Suprapubic skin (tissue), 4 donors: ENCODE measurements around the gene LDLRAD4.

Source experiments
- EP300 ChIP-seq: sonication (generic); formaldehyde crosslinking; IDR thresholded peaks from one replicate; pipeline ENCODE4 v1.6.1; 2017; ENCODE audit warnings: antibody characterized with exemption
- POLR2A ChIP-seq, 2 donors: fragments of 450-650 bp; IDR thresholded peaks; one replicate each; pipeline ENCODE4 v1.6.1; 2017; ENCODE audit warnings: antibody characterized with exemption in 2 of 2, mild to moderate bottlenecking in 2 of 2, moderate library complexity in 2 of 2
- POLR2AphosphoS5 ChIP-seq, 3 donors: sonication (generic); formaldehyde crosslinking; IDR thresholded peaks; one replicate each; pipeline ENCODE4 v1.6.1; 2017; ENCODE audit warnings: antibody characterized with exemption in 3 of 3
- TF ChIP-seq, protein P1 (sequence below), 2 donors: fragments of 200-600 bp in 1 of 2; fragments of 450-650 bp in 1 of 2; sonication (generic) in 1 of 2; IDR thresholded peaks; one replicate each; pipeline ENCODE4 v1.5.1; 2016 to 2019; ENCODE audit warnings: antibody characterized with exemption in 2 of 2, mild to moderate bottlenecking in 1 of 2, moderate library complexity in 1 of 2

DNA sequence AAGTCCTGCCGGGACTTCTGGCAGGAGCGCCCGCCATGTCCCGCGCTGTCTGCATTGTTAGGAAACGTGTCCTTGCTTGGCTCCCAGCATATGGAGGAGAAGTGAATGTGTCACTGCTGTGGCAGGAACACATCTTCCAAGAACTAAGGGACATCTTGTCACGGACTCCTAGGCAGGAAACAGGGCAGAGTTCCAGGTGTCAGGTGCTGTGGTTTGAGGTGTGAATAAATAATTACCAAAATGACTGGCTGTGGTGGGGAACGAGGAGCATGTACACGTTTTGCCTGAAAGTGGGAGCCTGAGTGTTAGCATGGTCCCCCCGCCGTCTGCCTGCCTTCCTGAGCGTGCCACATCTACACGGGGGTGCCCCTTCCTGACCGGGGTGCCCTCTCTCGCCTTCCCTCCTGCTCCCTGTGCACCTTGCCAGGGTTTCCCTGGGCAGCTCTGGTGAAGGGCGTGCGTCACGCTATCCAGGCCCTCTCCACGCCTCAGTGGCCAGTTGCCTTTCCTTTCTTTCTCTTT, 237.5 kb downstream of the LDLRAD4 start:
- TF ChIP-seq, protein P1, sequence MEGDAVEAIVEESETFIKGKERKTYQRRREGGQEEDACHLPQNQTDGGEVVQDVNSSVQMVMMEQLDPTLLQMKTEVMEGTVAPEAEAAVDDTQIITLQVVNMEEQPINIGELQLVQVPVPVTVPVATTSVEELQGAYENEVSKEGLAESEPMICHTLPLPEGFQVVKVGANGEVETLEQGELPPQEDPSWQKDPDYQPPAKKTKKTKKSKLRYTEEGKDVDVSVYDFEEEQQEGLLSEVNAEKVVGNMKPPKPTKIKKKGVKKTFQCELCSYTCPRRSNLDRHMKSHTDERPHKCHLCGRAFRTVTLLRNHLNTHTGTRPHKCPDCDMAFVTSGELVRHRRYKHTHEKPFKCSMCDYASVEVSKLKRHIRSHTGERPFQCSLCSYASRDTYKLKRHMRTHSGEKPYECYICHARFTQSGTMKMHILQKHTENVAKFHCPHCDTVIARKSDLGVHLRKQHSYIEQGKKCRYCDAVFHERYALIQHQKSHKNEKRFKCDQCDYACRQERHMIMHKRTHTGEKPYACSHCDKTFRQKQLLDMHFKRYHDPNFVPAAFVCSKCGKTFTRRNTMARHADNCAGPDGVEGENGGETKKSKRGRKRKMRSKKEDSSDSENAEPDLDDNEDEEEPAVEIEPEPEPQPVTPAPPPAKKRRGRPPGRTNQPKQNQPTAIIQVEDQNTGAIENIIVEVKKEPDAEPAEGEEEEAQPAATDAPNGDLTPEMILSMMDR (IDR thresholded peaks at IDR 0.05): no peak
- TF ChIP-seq EP300: no peak
- no peak for TF ChIP-seq POLR2AphosphoS5 (IDR thresholded peaks at IDR 0.05)
- no peak for TF ChIP-seq POLR2A (IDR thresholded peaks at IDR 0.05)
